ENCODE results near the gene TUBB4A.
A peak's percentile ranks its signal among the peaks of the same experiment; 100 is the strongest.

The TUBB4A gene

DNA sequence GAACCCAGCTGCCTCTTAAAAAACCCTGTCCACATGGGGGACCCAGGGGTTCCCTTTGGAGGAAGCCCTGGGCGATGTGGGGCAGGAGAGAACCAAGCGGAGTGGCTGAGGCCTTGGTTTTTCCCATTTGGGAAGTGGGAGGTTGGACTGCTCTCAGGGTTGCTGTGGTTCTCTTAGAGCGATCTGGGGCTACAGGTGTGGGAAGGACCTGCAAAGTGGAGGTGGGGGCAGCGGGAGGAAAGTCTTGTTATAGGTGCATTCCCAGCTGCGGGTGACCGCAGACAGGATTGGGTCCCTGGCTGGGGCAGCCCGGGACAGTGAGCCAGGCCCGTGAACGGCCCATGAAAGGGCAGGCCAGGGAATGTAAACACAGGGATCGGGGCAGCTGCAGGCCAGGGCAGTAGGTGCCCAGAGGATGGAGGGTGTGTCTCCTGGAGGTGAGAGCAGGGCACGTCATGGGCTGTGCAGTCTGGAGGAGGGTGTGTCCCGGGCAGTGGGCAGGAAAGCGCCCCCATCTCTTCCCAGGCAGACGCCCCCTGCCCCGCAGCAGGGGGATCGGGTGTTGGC, 43.3 kb downstream of the TUBB4A start:
- no peak for DNase-seq
- Histone ChIP-seq H3K79me1 (replicated peaks; ENCODE audit: low read length, poor library complexity, severe bottlenecking) (peaks cover 21% of the 10 kb centered on the region), H2BK120ac (ENCODE audit: low read depth, low read length) (no peak overlapping the region), H4K8ac (ENCODE audit: low read length) (peak overlapping the region; percentile 8), H2BK5ac (ENCODE audit: low read depth, low read length, poor library complexity, severe bottlenecking) (no peak overlapping the region), H3K23ac (ENCODE audit: low read length in 2 of 2) (peak overlapping the region in 1 of 2 experiments; percentile 59), H2BK12ac (ENCODE audit: low read length in 2 of 2) (peak overlapping the region in 1 of 2 experiments; percentile 47), H3K14ac (ENCODE audit: low read length in 2 of 2) (peak overlapping the region in 1 of 2 experiments; percentile 94), H3K9me3 (ENCODE audit: control insufficient read depth, low read length) (peaks cover 16% of the 10 kb centered on the region), H3K4me2 (ENCODE audit: low read length, poor library complexity, severe bottlenecking) (peak overlapping the region; percentile 99), H3K9ac (ENCODE audit: low read length) (peak overlapping the region; percentile 57), H3K4me3 (ENCODE audit: insufficient read depth in 1 of 2, low read depth in 1 of 2, low read length in 2 of 2) (peak overlapping the region; percentile 78 to 88), H2AFZ (ENCODE audit: low read depth, low read length) (peak overlapping the region; percentile 61), H4K91ac (ENCODE audit: low read length) (no peak overlapping the region), H3K36me3 (ENCODE audit: control insufficient read depth in 1 of 2, insufficient read depth in 2 of 2, low read depth in 1 of 2, low read length in 2 of 2) (peaks cover 19 to 32% of the 10 kb centered on the region in 2 experiments), H2AK5ac (ENCODE audit: low read length, severe bottlenecking) (no peak overlapping the region), H3K4me1 (ENCODE audit: control insufficient read depth, insufficient read depth, low read depth, low read length) (peaks cover 18% of the 10 kb centered on the region), H3K18ac (ENCODE audit: low read depth in 1 of 2, low read length in 2 of 2) (peak overlapping the region in 1 of 2 experiments; percentile 85), H3K27me3 (ENCODE audit: control insufficient read depth in 1 of 2, insufficient read depth in 1 of 2, low read length in 2 of 2) (peaks cover 0 to 8% of the 10 kb centered on the region in 2 experiments), H3K4ac (ENCODE audit: low read depth in 1 of 2, low read length in 2 of 2) (peak overlapping the region in 1 of 2 experiments; percentile 67), H3K27ac (ENCODE audit: low read length, poor library complexity, severe bottlenecking) (no peak overlapping the region), H2BK15ac (ENCODE audit: low read depth, poor library complexity, severe bottlenecking) (no peak overlapping the region)
- WGBS = 39% methylated on average over 14 of the region's 16 CpGs

DNA sequence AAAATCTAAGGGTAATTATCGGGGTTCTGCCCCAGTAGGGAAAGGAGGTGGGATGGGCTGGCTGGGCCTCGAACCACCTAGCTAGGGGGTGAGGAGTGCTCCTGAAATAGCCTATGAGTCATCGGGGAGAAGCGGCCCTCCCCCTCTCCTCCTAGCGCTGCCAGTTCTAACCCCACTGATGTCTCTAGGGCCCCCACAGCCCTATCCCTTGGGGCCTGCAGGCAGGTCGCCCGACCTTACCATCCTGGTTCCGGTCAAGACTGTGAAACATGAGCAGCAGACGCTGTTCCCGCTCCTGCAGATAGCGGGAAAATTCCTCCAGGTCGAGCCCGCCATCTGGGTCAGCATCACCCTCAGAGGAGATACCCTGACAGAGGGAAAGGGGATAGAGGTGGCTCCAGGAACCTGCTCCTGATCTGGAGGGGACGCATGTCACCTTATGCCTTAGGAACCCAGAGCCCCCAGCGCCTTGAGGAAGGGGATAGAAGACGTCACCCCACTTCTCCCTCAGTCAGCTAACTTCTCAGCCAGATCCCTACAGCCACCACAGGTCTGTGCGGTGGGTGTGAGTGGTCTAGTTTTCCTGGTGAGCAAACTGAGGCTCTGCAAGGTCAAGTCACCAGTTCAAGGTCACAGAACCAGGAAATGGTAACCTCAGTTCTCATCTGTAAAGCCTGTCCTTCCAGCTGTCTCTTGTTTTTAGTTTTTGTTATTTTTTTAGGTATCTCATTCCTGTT, 44.0 kb downstream of the TUBB4A start:
- DNase-seq = no peak
- Histone ChIP-seq H3K27me3 (ENCODE audit: control insufficient read depth in 1 of 2, insufficient read depth in 1 of 2, low read length in 2 of 2) (peaks cover 0 to 6% of the 10 kb centered on the region in 2 experiments), H3K18ac (ENCODE audit: low read depth in 1 of 2, low read length in 2 of 2) (peak overlapping the region in 1 of 2 experiments; percentile 21), H3K79me1 (replicated peaks; ENCODE audit: low read length, poor library complexity, severe bottlenecking) (peaks cover 21% of the 10 kb centered on the region), H2BK15ac (ENCODE audit: low read depth, poor library complexity, severe bottlenecking) (no peak overlapping the region), H3K4me3 (ENCODE audit: insufficient read depth in 1 of 2, low read depth in 1 of 2, low read length in 2 of 2) (no peak overlapping the region), H3K36me3 (ENCODE audit: control insufficient read depth in 1 of 2, insufficient read depth in 2 of 2, low read depth in 1 of 2, low read length in 2 of 2) (peaks cover 24 to 38% of the 10 kb centered on the region in 2 experiments), H3K4me1 (ENCODE audit: control insufficient read depth, insufficient read depth, low read depth, low read length) (peaks cover 17% of the 10 kb centered on the region), H3K27ac (ENCODE audit: low read length, poor library complexity, severe bottlenecking) (no peak overlapping the region), H2BK12ac (ENCODE audit: low read length in 2 of 2) (peak overlapping the region in 1 of 2 experiments; percentile 13), H3K9ac (ENCODE audit: low read length) (no peak overlapping the region), H3K14ac (ENCODE audit: low read length in 2 of 2) (no peak overlapping the region), H3K9me3 (ENCODE audit: control insufficient read depth, low read length) (peaks cover 22% of the 10 kb centered on the region), H2BK120ac (ENCODE audit: low read depth, low read length) (no peak overlapping the region), H3K23ac (ENCODE audit: low read length in 2 of 2) (peak overlapping the region in 1 of 2 experiments; percentile 40), H3K4ac (ENCODE audit: low read depth in 1 of 2, low read length in 2 of 2) (no peak overlapping the region), H4K91ac (ENCODE audit: low read length) (no peak overlapping the region), H2BK5ac (ENCODE audit: low read depth, low read length, poor library complexity, severe bottlenecking) (no peak overlapping the region), H2AK5ac (ENCODE audit: low read length, severe bottlenecking) (no peak overlapping the region), H2AFZ (ENCODE audit: low read depth, low read length) (no peak overlapping the region), H4K8ac (ENCODE audit: low read length) (no peak overlapping the region), H3K4me2 (ENCODE audit: low read length, poor library complexity, severe bottlenecking) (peak overlapping the region; percentile 99)
- WGBS = 84% methylated on average over 12 of the region's 17 CpGs

DNA sequence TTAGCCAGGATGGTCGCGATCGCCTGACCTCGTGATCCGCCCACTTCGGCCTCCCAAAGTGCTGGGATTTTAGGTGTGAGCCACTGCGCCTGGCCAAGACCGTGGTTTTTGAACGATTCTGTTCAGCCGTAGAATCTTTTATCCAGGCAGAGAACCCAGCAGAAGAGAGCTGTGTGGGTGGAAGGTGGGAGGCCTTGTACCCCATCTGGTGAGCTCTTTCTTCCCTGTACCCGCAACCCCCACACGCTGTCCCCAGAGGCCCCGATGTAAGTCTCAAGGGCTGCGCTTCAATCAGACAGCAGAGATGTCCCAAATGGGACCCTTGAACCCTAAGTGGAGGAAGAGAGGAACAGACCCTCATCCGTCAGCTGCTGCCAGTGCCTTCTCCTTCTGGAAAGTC, 46.2 kb downstream of the TUBB4A start:
- Histone ChIP-seq H3K9ac (ENCODE audit: low read length) (no peak overlapping the region), H3K23ac (ENCODE audit: low read length in 2 of 2) (no peak overlapping the region), H3K9me3 (ENCODE audit: control insufficient read depth, low read length) (peaks cover 28% of the 10 kb centered on the region), H4K8ac (ENCODE audit: low read length) (no peak overlapping the region), H2BK12ac (ENCODE audit: low read length in 2 of 2) (no peak overlapping the region), H3K27me3 (ENCODE audit: control insufficient read depth in 1 of 2, insufficient read depth in 1 of 2, low read length in 2 of 2) (no peaks in the 10 kb centered on the region), H3K27ac (ENCODE audit: low read length, poor library complexity, severe bottlenecking) (no peak overlapping the region), H3K14ac (ENCODE audit: low read length in 2 of 2) (no peak overlapping the region), H2AFZ (ENCODE audit: low read depth, low read length) (no peak overlapping the region), H3K4me2 (ENCODE audit: low read length, poor library complexity, severe bottlenecking) (no peak overlapping the region), H2BK5ac (ENCODE audit: low read depth, low read length, poor library complexity, severe bottlenecking) (no peak overlapping the region), H3K18ac (ENCODE audit: low read depth in 1 of 2, low read length in 2 of 2) (no peak overlapping the region), H3K4me1 (ENCODE audit: control insufficient read depth, insufficient read depth, low read depth, low read length) (peaks cover 17% of the 10 kb centered on the region), H2BK15ac (ENCODE audit: low read depth, poor library complexity, severe bottlenecking) (no peak overlapping the region), H3K79me1 (replicated peaks; ENCODE audit: low read length, poor library complexity, severe bottlenecking) (peaks cover 21% of the 10 kb centered on the region), H2AK5ac (ENCODE audit: low read length, severe bottlenecking) (no peak overlapping the region), H3K4ac (ENCODE audit: low read depth in 1 of 2, low read length in 2 of 2) (no peak overlapping the region), H3K4me3 (ENCODE audit: insufficient read depth in 1 of 2, low read depth in 1 of 2, low read length in 2 of 2) (no peak overlapping the region), H2BK120ac (ENCODE audit: low read depth, low read length) (no peak overlapping the region), H3K36me3 (ENCODE audit: control insufficient read depth in 1 of 2, insufficient read depth in 2 of 2, low read depth in 1 of 2, low read length in 2 of 2) (peaks cover 28 to 52% of the 10 kb centered on the region in 2 experiments), H4K91ac (ENCODE audit: low read length) (no peak overlapping the region)
- DNase-seq = no peak
- 97% methylated on average over 15 of the region's 15 CpGs for WGBS

DNA sequence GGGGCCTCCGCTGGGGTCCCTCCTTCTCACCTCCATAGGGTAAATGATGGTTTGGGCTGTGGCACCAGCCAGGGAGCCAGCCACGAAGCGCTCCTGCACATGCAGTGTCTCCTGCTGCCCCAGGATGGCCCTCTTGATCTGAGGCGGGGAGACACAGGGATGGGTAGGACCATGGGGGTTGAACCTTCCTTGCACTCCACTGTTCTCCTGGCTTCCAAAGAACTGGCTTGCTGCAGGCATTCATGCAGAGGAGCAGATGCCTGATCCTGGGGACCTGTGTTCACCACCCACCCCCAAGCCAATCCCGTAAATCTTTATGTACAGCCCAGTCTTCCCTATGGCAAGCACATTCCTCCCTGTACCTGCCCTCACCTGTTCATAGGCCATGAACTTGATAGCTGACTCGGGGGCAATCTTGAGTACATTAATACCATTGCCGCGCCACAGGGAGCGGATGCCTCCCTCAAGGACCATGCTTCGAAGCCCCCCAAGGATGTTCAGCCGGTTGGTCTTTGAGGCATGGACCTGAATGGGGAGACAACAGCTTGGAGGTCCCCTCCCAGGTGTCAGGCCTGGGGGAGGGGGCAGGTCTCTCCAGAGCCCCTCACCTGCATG, 48.1 kb downstream of the TUBB4A start:
- 97% methylated on average over 11 of the region's 11 CpGs for WGBS
- Histone ChIP-seq H2AFZ (ENCODE audit: low read depth, low read length) (no peak overlapping the region), H3K9ac (ENCODE audit: low read length) (no peak overlapping the region), H3K4me2 (ENCODE audit: low read length, poor library complexity, severe bottlenecking) (no peak overlapping the region), H3K36me3 (ENCODE audit: control insufficient read depth in 1 of 2, insufficient read depth in 2 of 2, low read depth in 1 of 2, low read length in 2 of 2) (peaks cover 28 to 60% of the 10 kb centered on the region in 2 experiments), H2BK15ac (ENCODE audit: low read depth, poor library complexity, severe bottlenecking) (no peak overlapping the region), H3K27me3 (ENCODE audit: control insufficient read depth in 1 of 2, insufficient read depth in 1 of 2, low read length in 2 of 2) (no peaks in the 10 kb centered on the region), H3K4me1 (ENCODE audit: control insufficient read depth, insufficient read depth, low read depth, low read length) (peaks cover 13% of the 10 kb centered on the region), H3K4me3 (ENCODE audit: insufficient read depth in 1 of 2, low read depth in 1 of 2, low read length in 2 of 2) (no peak overlapping the region), H4K8ac (ENCODE audit: low read length) (no peak overlapping the region), H3K4ac (ENCODE audit: low read depth in 1 of 2, low read length in 2 of 2) (no peak overlapping the region), H2AK5ac (ENCODE audit: low read length, severe bottlenecking) (no peak overlapping the region), H2BK12ac (ENCODE audit: low read length in 2 of 2) (no peak overlapping the region), H2BK5ac (ENCODE audit: low read depth, low read length, poor library complexity, severe bottlenecking) (no peak overlapping the region), H4K91ac (ENCODE audit: low read length) (no peak overlapping the region), H3K23ac (ENCODE audit: low read length in 2 of 2) (no peak overlapping the region), H3K79me1 (replicated peaks; ENCODE audit: low read length, poor library complexity, severe bottlenecking) (peaks cover 18% of the 10 kb centered on the region), H3K27ac (ENCODE audit: low read length, poor library complexity, severe bottlenecking) (no peak overlapping the region), H3K18ac (ENCODE audit: low read depth in 1 of 2, low read length in 2 of 2) (no peak overlapping the region), H2BK120ac (ENCODE audit: low read depth, low read length) (no peak overlapping the region), H3K9me3 (ENCODE audit: control insufficient read depth, low read length) (peaks cover 28% of the 10 kb centered on the region), H3K14ac (ENCODE audit: low read length in 2 of 2) (no peak overlapping the region)
- no peak for DNase-seq
